Activated CD8-positive, alpha-beta T cell treated with anti-CD3 and anti-CD28 coated beads for 36 hours (primary cell): ENCODE data around the gene ALG3. TPM values are rescaled to one million over a fixed set of nuclear protein-coding genes. Genes with fewer than 3 reads are reported as not detected.

ENCODE experiments used
- ATAC-seq: fragments of 200-7000 bp; cut with Tn5 transposase; one replicate; pipeline ENCODE4 v1.10.0; 2021; ENCODE audit warnings: mild to moderate bottlenecking, moderate library complexity
- CTCF ChIA-PET: fragments of 350-600 bp; sonication (Branson Sonifier 250); formaldehyde crosslinking; loops from one replicate; lab custom pipeline; 2021; ENCODE audit warnings: antibody characterized with exemption; lab: Charles Lee
- POLR2A ChIA-PET: fragments of 350-600 bp; sonication (Branson Sonifier 250); formaldehyde crosslinking; loops from one replicate; lab custom pipeline; 2021; ENCODE audit warnings: antibody characterized with exemption; lab: Charles Lee
- DNase-seq: peaks from one replicate; pipeline ENCODE4 v3.0.0-alpha.2; 2020
- H3K27ac Mint-ChIP-seq: one replicate; pipeline ENCODE4 v1.8.0; 2021; ENCODE audit warnings: mild to moderate bottlenecking, mixed read lengths
- H3K27me3 Mint-ChIP-seq: one replicate; pipeline ENCODE4 v1.8.0; 2021; ENCODE audit warnings: mixed read lengths
- H3K36me3 Mint-ChIP-seq: one replicate; pipeline ENCODE4 v1.8.0; 2021; ENCODE audit warnings: low read depth, mixed read lengths
- H3K4me1 Mint-ChIP-seq: one replicate; pipeline ENCODE4 v1.8.0; 2021; ENCODE audit warnings: low read depth, mixed read lengths
- H3K4me3 Mint-ChIP-seq: one replicate; pipeline ENCODE4 v1.8.0; 2021; ENCODE audit warnings: mild to moderate bottlenecking, moderate library complexity, mixed read lengths
- H3K9me3 Mint-ChIP-seq: one replicate; pipeline ENCODE4 v1.8.0; 2021; ENCODE audit warnings: mixed read lengths
- CTCF ChIP-seq: fragments of 200-600 bp; IDR thresholded peaks from one replicate; pipeline ENCODE4 v1.8.0; 2022; ENCODE audit warnings: antibody characterized with exemption, mild to moderate bottlenecking
- intact Hi-C: fragments of 100-400 bp; cut with micrococcal nuclease; formaldehyde crosslinking; loops from one replicate; pipeline ENCODE4 v1.10.0; 2022
- total RNA-seq, 2 experiments: library from RNA; stranded (reverse); gene quantifications; one replicate each; pipeline ENCODE4 v1.2.3, GENCODE V29; 2021

Gene ALG3
- total RNA-seq, 2 experiments from 2014 or later: 40.0 to 44.5 TPM

GRCh38 chr3:184291044-184291737 lies 42.4 kb upstream of the ALG3 start:
- Mint-ChIP-seq H3K9me3 (no peaks in the 10 kb centered on the region), H3K27me3 (peaks cover 4% of the 10 kb centered on the region), H3K4me3 (no peak overlapping the region), H3K36me3 (no peaks in the 10 kb centered on the region), H3K4me1 (no peaks in the 10 kb centered on the region), H3K27ac (no peak overlapping the region)
- CTCF ChIA-PET: interaction anchor here (0.7 to 3.3 kb wide), 3 partner anchors 32 to 64 kb away, joined by 3 to 25 read pairs (median 4); partner anchors contain the start of gene EEF1AKMT4
- DNase-seq: no peak
- no peak for ATAC-seq
- intact Hi-C loops: no loop called here
- no peak for TF ChIP-seq CTCF
- POLR2A ChIA-PET: interaction anchor here (1.9 kb wide), 1 partner anchor 29 kb away, joined by 5 read pairs; no protein-coding TSS in a partner anchor

- CTCF ChIA-PET: interaction anchor here (1.4 to 2.0 kb wide), 5 partner anchors 12 to 394 kb away, joined by 4 to 15 read pairs (median 6); partner anchors contain the start of gene CAMK2N2
- ATAC-seq (no peak), DNase-seq (no peak)
- no peak overlapping the region for H3K27ac Mint-ChIP-seq
- POLR2A ChIA-PET: no interaction called here
- H3K4me3 Mint-ChIP-seq: no peak overlapping the region
- no peaks in the 10 kb centered on the region for H3K4me1 Mint-ChIP-seq
- no peak for TF ChIP-seq CTCF
- H3K9me3 Mint-ChIP-seq: no peaks in the 10 kb centered on the region
- peaks cover 8% of the 10 kb centered on the region for H3K27me3 Mint-ChIP-seq
- no peaks in the 10 kb centered on the region for H3K36me3 Mint-ChIP-seq
- intact Hi-C loops: no loop called here
Measured at GRCh38 chr3:184290331-184290730, 41.6 kb upstream of the ALG3 start.

- no peaks in the 10 kb centered on the region for H3K36me3 Mint-ChIP-seq
- peak; percentile 78 for TF ChIP-seq CTCF
- DNase-seq: peak; percentile 80
Measured at GRCh38 chr3:184289426-184289938, 40.7 kb upstream of the ALG3 start.

GRCh38 chr3:184284696-184285095 lies 35.9 kb upstream of the ALG3 start:
- intact Hi-C loops: loop anchor here (5.0 to 10.0 kb wide), 2 partner anchors 57 to 390 kb away; partner anchors contain the start of gene VWA5B2
- H3K4me1 Mint-ChIP-seq: no peaks in the 10 kb centered on the region
- H3K27me3 Mint-ChIP-seq: peaks cover 7% of the 10 kb centered on the region
- TF ChIP-seq CTCF: peak; percentile 40
- peak; percentile 49 for DNase-seq
- ChIA-PET POLR2A (no interaction called here), CTCF (interaction anchor here (0.6 to 6.6 kb wide), 6 partner anchors 9 to 389 kb away, joined by 3 to 48 read pairs (median 4); partner anchors contain the start of genes PSMD2 and VWA5B2)
- no peak overlapping the region for H3K27ac Mint-ChIP-seq
- no peaks in the 10 kb centered on the region for H3K9me3 Mint-ChIP-seq
- no peaks in the 10 kb centered on the region for H3K36me3 Mint-ChIP-seq
- ATAC-seq: peak; percentile 71
- H3K4me3 Mint-ChIP-seq: no peak overlapping the region

More at GRCh38 chr3:184289426-184289938, 40.7 kb upstream of the ALG3 start:
- CTCF ChIA-PET: interaction anchor here (0.6 to 2.0 kb wide), 21 partner anchors 9 to 422 kb away, joined by 3 to 15 read pairs (median 4); partner anchors contain the start of genes AP2M1, CAMK2N2 and ECE2
- Mint-ChIP-seq H3K27me3 (peaks cover 8% of the 10 kb centered on the region), H3K4me3 (no peak overlapping the region), H3K4me1 (no peaks in the 10 kb centered on the region), H3K9me3 (no peaks in the 10 kb centered on the region), H3K27ac (no peak overlapping the region)
- intact Hi-C loops: loop anchor here (5.0 to 10.0 kb wide), 2 partner anchors 62 to 395 kb away; partner anchors contain the start of gene VWA5B2
- POLR2A ChIA-PET: no interaction called here
- ATAC-seq: peak; percentile 85
